ENCODE results near the gene IMMP2L.

Gene IMMP2L

GRCh38 chr7:110719741-110720140, 842.6 kb downstream of the IMMP2L start:
- Mint-ChIP-seq H3K9me3 (no peaks in the 10 kb centered on the region), H3K27ac (peak overlapping the region; percentile 43 to 85 (median 61)), H3K4me1 (peaks cover 37% of the 10 kb centered on the region), H3K4me3 (peak overlapping the region in 1 of 3 experiments; percentile 12), H3K27me3 (ENCODE audit: low read depth) (peaks cover 6% of the 10 kb centered on the region), H3K36me3 (ENCODE audit: low read depth) (no peaks in the 10 kb centered on the region)
- TF ChIP-seq, protein P1, sequence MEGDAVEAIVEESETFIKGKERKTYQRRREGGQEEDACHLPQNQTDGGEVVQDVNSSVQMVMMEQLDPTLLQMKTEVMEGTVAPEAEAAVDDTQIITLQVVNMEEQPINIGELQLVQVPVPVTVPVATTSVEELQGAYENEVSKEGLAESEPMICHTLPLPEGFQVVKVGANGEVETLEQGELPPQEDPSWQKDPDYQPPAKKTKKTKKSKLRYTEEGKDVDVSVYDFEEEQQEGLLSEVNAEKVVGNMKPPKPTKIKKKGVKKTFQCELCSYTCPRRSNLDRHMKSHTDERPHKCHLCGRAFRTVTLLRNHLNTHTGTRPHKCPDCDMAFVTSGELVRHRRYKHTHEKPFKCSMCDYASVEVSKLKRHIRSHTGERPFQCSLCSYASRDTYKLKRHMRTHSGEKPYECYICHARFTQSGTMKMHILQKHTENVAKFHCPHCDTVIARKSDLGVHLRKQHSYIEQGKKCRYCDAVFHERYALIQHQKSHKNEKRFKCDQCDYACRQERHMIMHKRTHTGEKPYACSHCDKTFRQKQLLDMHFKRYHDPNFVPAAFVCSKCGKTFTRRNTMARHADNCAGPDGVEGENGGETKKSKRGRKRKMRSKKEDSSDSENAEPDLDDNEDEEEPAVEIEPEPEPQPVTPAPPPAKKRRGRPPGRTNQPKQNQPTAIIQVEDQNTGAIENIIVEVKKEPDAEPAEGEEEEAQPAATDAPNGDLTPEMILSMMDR (IDR thresholded peaks at IDR 0.05; ENCODE audit: unreplicated experiment in 3 of 3), result no peak

DNA sequence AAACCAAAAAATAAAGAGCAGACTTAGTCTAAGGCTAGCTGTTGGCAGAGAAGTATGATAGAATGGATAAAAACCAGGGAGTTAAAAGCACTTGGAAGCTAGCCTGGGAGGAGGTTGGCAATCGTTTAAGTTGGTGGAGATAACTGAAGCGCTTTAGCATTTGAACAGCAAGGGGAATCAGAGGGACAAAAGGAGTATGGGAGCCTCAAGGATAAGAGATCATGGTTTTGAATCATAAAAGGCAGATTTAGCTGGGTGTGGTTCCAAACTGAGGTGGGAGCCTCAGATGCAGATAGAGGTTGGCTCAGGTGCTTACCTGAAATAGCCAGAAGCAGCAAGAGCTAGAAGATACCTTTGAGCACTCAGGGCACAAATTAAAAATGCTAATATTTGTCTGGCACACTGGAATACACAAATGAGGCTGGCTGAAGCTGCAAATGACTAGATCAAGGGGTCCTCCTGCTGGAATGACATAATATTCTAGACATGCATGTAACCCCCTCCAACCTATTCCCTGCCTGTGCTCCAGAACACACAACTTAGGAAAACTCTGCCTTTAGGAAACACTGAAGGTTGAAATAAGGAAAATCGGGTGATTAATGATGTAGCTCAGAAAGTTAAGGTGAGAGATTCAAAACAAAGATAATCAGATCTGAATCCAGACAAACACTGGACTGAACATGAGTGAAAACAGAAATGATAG, 843.6 kb downstream of the IMMP2L start:
- H3K4me3 Mint-ChIP-seq, result no peak overlapping the region
- H3K9me3 Mint-ChIP-seq, result no peaks in the 10 kb centered on the region
- peaks cover 37% of the 10 kb centered on the region for H3K4me1 Mint-ChIP-seq
- peaks cover 6% of the 10 kb centered on the region for H3K27me3 Mint-ChIP-seq (ENCODE audit: low read depth)
- no peaks in the 10 kb centered on the region for H3K36me3 Mint-ChIP-seq (ENCODE audit: low read depth)
- peak overlapping the region; percentile 13 to 85 (median 32) for H3K27ac Mint-ChIP-seq
- TF ChIP-seq, protein P1 (IDR thresholded peaks at IDR 0.05; ENCODE audit: unreplicated experiment in 3 of 3), result no peak

DNA sequence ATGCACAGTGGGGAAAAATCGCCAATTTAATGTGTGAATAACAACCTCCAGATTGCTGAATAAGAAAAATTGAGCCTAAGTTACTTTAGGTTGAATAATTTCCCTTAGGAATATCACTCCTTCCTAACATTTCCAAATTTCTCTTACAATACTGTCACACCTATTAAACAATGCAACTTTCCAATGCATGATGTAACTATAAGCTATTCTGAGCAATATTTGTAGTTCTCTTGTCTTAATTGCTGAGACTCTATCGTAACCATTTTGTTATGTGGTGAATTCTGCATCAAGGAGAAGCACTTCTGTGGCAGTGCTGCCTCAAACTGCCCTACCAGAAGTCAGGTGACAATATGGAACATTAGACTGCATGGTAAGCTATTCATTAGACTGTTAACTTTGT, 858.1 kb downstream of the IMMP2L start:
- Mint-ChIP-seq H3K27ac (no peak overlapping the region), H3K9me3 (peaks cover 4% of the 10 kb centered on the region), H3K36me3 (ENCODE audit: low read depth) (no peaks in the 10 kb centered on the region), H3K27me3 (ENCODE audit: low read depth) (no peaks in the 10 kb centered on the region), H3K4me3 (no peak overlapping the region), H3K4me1 (no peaks in the 10 kb centered on the region)
- TF ChIP-seq, protein P1 (IDR thresholded peaks at IDR 0.05; ENCODE audit: unreplicated experiment in 3 of 3), result no peak

GRCh38 chr7:110698576-110698975, 863.7 kb downstream of the IMMP2L start:
- no peak overlapping the region for H3K4me3 Mint-ChIP-seq
- TF ChIP-seq, protein P1 (IDR thresholded peaks at IDR 0.05; ENCODE audit: unreplicated experiment in 3 of 3), result no peak
- no peaks in the 10 kb centered on the region for H3K9me3 Mint-ChIP-seq
- H3K36me3 Mint-ChIP-seq (ENCODE audit: low read depth), result no peaks in the 10 kb centered on the region
- no peaks in the 10 kb centered on the region for H3K27me3 Mint-ChIP-seq (ENCODE audit: low read depth)
- no peaks in the 10 kb centered on the region for H3K4me1 Mint-ChIP-seq
- H3K27ac Mint-ChIP-seq, result no peak overlapping the region

GRCh38 chr7:110693344-110693743, 868.9 kb downstream of the IMMP2L start:
- TF ChIP-seq, protein P1 (IDR thresholded peaks at IDR 0.05; ENCODE audit: unreplicated experiment in 3 of 3), result no peak
- no peak overlapping the region for H3K4me3 Mint-ChIP-seq
- no peaks in the 10 kb centered on the region for H3K27me3 Mint-ChIP-seq (ENCODE audit: low read depth)
- H3K4me1 Mint-ChIP-seq, result no peaks in the 10 kb centered on the region
- H3K27ac Mint-ChIP-seq, result no peak overlapping the region
- no peaks in the 10 kb centered on the region for H3K9me3 Mint-ChIP-seq
- H3K36me3 Mint-ChIP-seq (ENCODE audit: low read depth), result no peaks in the 10 kb centered on the region

DNA sequence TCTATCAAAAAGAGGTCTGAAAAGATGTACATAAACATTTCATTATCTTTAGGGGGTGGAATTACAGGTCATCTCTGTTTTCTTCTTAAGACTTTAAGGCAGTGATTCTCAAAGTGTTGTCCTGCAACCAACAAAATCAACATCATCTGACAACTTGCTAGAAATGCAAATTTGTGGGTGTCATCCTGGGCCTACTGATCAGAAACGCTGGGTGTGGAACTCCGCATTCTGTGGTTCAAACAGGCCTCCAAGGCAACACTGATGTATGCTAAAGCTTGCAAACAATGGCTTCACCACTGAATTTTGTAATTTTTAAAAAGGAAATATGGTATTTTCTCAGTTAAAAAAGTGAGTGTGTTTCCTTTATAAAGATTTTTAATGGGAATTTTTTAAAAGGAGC, 873.4 kb downstream of the IMMP2L start:
- H3K36me3 Mint-ChIP-seq (ENCODE audit: low read depth), result no peaks in the 10 kb centered on the region
- no peaks in the 10 kb centered on the region for H3K4me1 Mint-ChIP-seq
- no peaks in the 10 kb centered on the region for H3K9me3 Mint-ChIP-seq
- H3K4me3 Mint-ChIP-seq, result no peak overlapping the region
- H3K27me3 Mint-ChIP-seq (ENCODE audit: low read depth), result no peaks in the 10 kb centered on the region
- TF ChIP-seq, protein P1 (IDR thresholded peaks at IDR 0.05; ENCODE audit: unreplicated experiment in 3 of 3), result no peak
- no peak overlapping the region for H3K27ac Mint-ChIP-seq
